NB4 (cell line): ENCODE data around the gene NUAK1.

Source experiments
- CTCF ChIP-seq: IDR thresholded peaks from one replicate; pipeline ENCODE4 v1.5.1; 2012; ENCODE audit warnings: low read depth, low read length
- POLR2A ChIP-seq: IDR thresholded peaks from 2 replicates; pipeline ENCODE4 v1.6.1; 2011; ENCODE audit warnings: mild to moderate bottlenecking; ENCODE audit not compliant: insufficient read length; ENCODE audit errors: extremely low read depth

GRCh38 chr12:106030210-106031071, 108.3 kb downstream of the NUAK1 start:
- TF ChIP-seq CTCF: no peak
- TF ChIP-seq POLR2A: no peak
